HG03108 (cell line): ENCODE measurements around the gene AGTPBP1.

Source experiments
- ATAC-seq: cut with Tn5 transposase; IDR thresholded peaks from one replicate; pipeline ENCODE4 v1.9.1; 2021; ENCODE audit warnings: moderate library complexity; ENCODE audit not compliant: unreplicated experiment

The AGTPBP1 gene

GRCh38 chr9:85502815-85503655, 238.7 kb downstream of the AGTPBP1 start:
- ATAC-seq, result no peak

GRCh38 chr9:85501882-85502281, 239.9 kb downstream of the AGTPBP1 start:
- no peak for ATAC-seq

- no peak for ATAC-seq
Measured at GRCh38 chr9:85501456-85501855, 240.3 kb downstream of the AGTPBP1 start.
